H1 (cell line): ENCODE results near the gene CHSY1. TPM values are rescaled to one million over a fixed set of nuclear protein-coding genes. Genes with fewer than 3 reads are reported as not detected.

ENCODE experiments used
- CTCF ChIA-PET: fragments of 300-600 bp; sonication (Branson Sonifier 250); formaldehyde crosslinking; loops from one replicate; lab custom pipeline; 2021; ENCODE audit not compliant: partially characterized antibody; lab: Charles Lee
- POLR2A ChIA-PET: fragments of 300-600 bp; sonication (Branson Sonifier 250); formaldehyde crosslinking; loops from one replicate; lab custom pipeline; 2021; ENCODE audit warnings: inconsistent platforms; ENCODE audit not compliant: partially characterized antibody; lab: Charles Lee
- DNase-seq, 2 experiments: peaks; one replicate each; pipeline versions ENCODE4 v3.0.0 to v3.0.0-alpha.2; 2010 to 2022; ENCODE audit warnings: low spot score in 2 of 2, low read depth in 1 of 2, mixed read lengths in 1 of 2
- FAIRE-seq: peaks from 2 replicates; lab custom pipeline; 2011; peaks lifted over from hg19 to GRCh38; lab: Jason Lieb, UNC
- H2AFZ ChIP-seq: 2 replicates; pipeline ENCODE4 v1.8.1; 2012; ENCODE audit warnings: low read length, inconsistent platforms
- H2AK5ac ChIP-seq: 2 replicates; pipeline ENCODE4 v1.6.1; 2013; ENCODE audit warnings: low read depth, low read length
- H2BK120ac ChIP-seq: replicated peaks from 2 replicates; pipeline ENCODE3; 2013; ENCODE audit warnings: low read depth, low read length, inconsistent platforms
- H2BK12ac ChIP-seq: 2 replicates; pipeline ENCODE4 v1.6.1; 2013; ENCODE audit warnings: low read depth, low read length
- H2BK15ac ChIP-seq: 2 replicates; pipeline ENCODE4 v1.6.1; 2013; ENCODE audit warnings: low read length
- H2BK20ac ChIP-seq: 2 replicates; pipeline ENCODE4 v1.6.1; 2013; ENCODE audit warnings: low read length
- H2BK5ac ChIP-seq: 2 replicates; pipeline ENCODE4 v1.6.1; 2013; ENCODE audit warnings: low read depth, low read length
- H3K14ac ChIP-seq: 2 replicates; pipeline ENCODE4 v1.6.1; 2013; ENCODE audit warnings: inconsistent platforms; ENCODE audit not compliant: insufficient read length
- H3K18ac ChIP-seq: 2 replicates; pipeline ENCODE4 v1.6.1; 2013; ENCODE audit warnings: low read length; ENCODE audit errors: extremely low read depth
- H3K23ac ChIP-seq: 2 replicates; pipeline ENCODE4 v1.6.1; 2013; ENCODE audit warnings: inconsistent platforms; ENCODE audit not compliant: insufficient read length
- H3K23me2 ChIP-seq: 2 replicates; pipeline ENCODE4 v1.6.1; 2013; ENCODE audit warnings: low read depth, low read length
- H3K27ac ChIP-seq: 2 replicates; pipeline ENCODE4 v1.6.1; 2011; ENCODE audit warnings: low read depth, low read length, inconsistent platforms
- H3K27me3 ChIP-seq, 4 experiments: replicated peaks in 1 of 4; 1 replicate in 1 of 4; 2 replicates in 3 of 4; pipeline versions ENCODE4 v1.6.1 to v1.8.1; 2011 to 2013; ENCODE audit warnings: low read length in 3 of 4, mild to moderate bottlenecking in 3 of 4, inconsistent platforms in 2 of 4, mixed read lengths in 2 of 4, moderate library complexity in 1 of 4; ENCODE audit not compliant: control insufficient read depth in 3 of 4, insufficient read depth in 3 of 4; ENCODE audit errors: extremely low read depth in 1 of 4
- H3K36me3 ChIP-seq, 4 experiments: 2 replicates each; pipeline versions ENCODE4 v1.6.1 to v1.8.1; 2011 to 2013; ENCODE audit warnings: mild to moderate bottlenecking in 4 of 4, low read length in 3 of 4, moderate library complexity in 2 of 4, control low read depth in 1 of 4, inconsistent platforms in 1 of 4; ENCODE audit not compliant: insufficient read depth in 4 of 4, control insufficient read depth in 2 of 4
- H3K4ac ChIP-seq: replicated peaks from 2 replicates; pipeline ENCODE3; 2013; ENCODE audit warnings: low read length, low read depth, mixed read lengths, inconsistent platforms; ENCODE audit not compliant: insufficient read length
- H3K4me1 ChIP-seq, 4 experiments: replicated peaks in 1 of 4; 1 replicate in 1 of 4; 2 replicates in 3 of 4; pipeline versions ENCODE4 v1.6.1 to v1.8.1; 2011 to 2013; ENCODE audit warnings: low read length in 3 of 4, inconsistent platforms in 2 of 4, mixed read lengths in 1 of 4; ENCODE audit not compliant: insufficient read depth in 4 of 4, control insufficient read depth in 3 of 4
- H3K4me2 ChIP-seq, 2 experiments: 2 replicates each; pipeline versions ENCODE4 v1.6.1 to v1.8.1; 2011 to 2013; ENCODE audit warnings: low read depth in 2 of 2, low read length in 2 of 2, control low read depth in 1 of 2, inconsistent platforms in 1 of 2, mild to moderate bottlenecking in 1 of 2; ENCODE audit not compliant: insufficient read depth in 1 of 2
- H3K4me3 ChIP-seq, 4 experiments: fragments of 200-600, 300-600 bp in 1 of 4; sonication (generic), shearing (Covaris generic), sonication (Bioruptor Twin) in 1 of 4; 2 replicates each; pipeline versions ENCODE4 v1.5.1 to v1.8.1; 2011 to 2016; ENCODE audit warnings: low read length in 4 of 4, low read depth in 3 of 4, control low read depth in 2 of 4, inconsistent platforms in 2 of 4, mild to moderate bottlenecking in 2 of 4, mixed read lengths in 1 of 4, moderate library complexity in 1 of 4; ENCODE audit not compliant: insufficient read depth in 2 of 4; ENCODE audit errors: extremely low read depth in 1 of 4
- H3K56ac ChIP-seq: replicated peaks from 2 replicates; pipeline ENCODE3; 2013; ENCODE audit warnings: low read depth, mild to moderate bottlenecking, mixed read lengths, low read length, inconsistent platforms; ENCODE audit not compliant: insufficient read length
- H3K79me1 ChIP-seq: 2 replicates; pipeline ENCODE4 v1.6.1; 2013; ENCODE audit warnings: low read depth, low read length, control low read depth
- H3K79me2 ChIP-seq, 2 experiments: 2 replicates each; pipeline versions ENCODE4 v1.6.1 to v1.8.1; 2012 to 2013; ENCODE audit warnings: low read length in 2 of 2, mild to moderate bottlenecking in 2 of 2, inconsistent platforms in 1 of 2; ENCODE audit not compliant: insufficient read depth in 2 of 2, control insufficient read depth in 1 of 2
- H3K9ac ChIP-seq, 4 experiments: replicated peaks in 1 of 4; 1 replicate in 1 of 4; 2 replicates in 3 of 4; pipeline versions ENCODE4 v1.6.1 to v1.8.1; 2011 to 2013; ENCODE audit warnings: low read depth in 3 of 4, low read length in 3 of 4, control low read depth in 2 of 4, mild to moderate bottlenecking in 2 of 4, moderate library complexity in 2 of 4, inconsistent platforms in 1 of 4; ENCODE audit errors: extremely low read depth in 1 of 4
- H3K9me3 ChIP-seq, 2 experiments: 2 replicates each; pipeline versions ENCODE4 v1.6.1 to v1.8.1; 2012 to 2013; ENCODE audit warnings: mild to moderate bottlenecking in 2 of 2, moderate library complexity in 2 of 2, control low read depth in 1 of 2, inconsistent platforms in 1 of 2, low read depth in 1 of 2, low read length in 1 of 2, mixed read lengths in 1 of 2; ENCODE audit not compliant: insufficient read depth in 2 of 2
- H4K20me1 ChIP-seq, 2 experiments: replicated peaks in 1 of 2; 2 replicates each; pipeline versions ENCODE3 to v1.8.1; 2011 to 2013; ENCODE audit warnings: inconsistent platforms in 2 of 2, low read length in 2 of 2, mild to moderate bottlenecking in 1 of 2; ENCODE audit not compliant: insufficient read depth in 2 of 2, control insufficient read depth in 1 of 2
- H4K5ac ChIP-seq: 2 replicates; pipeline ENCODE4 v1.6.1; 2013; ENCODE audit warnings: low read length, low read depth, mixed read lengths, inconsistent platforms; ENCODE audit not compliant: insufficient read length
- H4K8ac ChIP-seq: 2 replicates; pipeline ENCODE4 v1.8.0; 2013; ENCODE audit warnings: mild to moderate bottlenecking, moderate library complexity, low read length, inconsistent platforms; ENCODE audit not compliant: insufficient read depth; ENCODE audit errors: extremely low read depth
- H4K91ac ChIP-seq: replicated peaks from 2 replicates; pipeline ENCODE3; 2013; ENCODE audit warnings: low read length, mixed read lengths, inconsistent platforms; ENCODE audit not compliant: insufficient read length
- BRCA1 ChIP-seq: IDR thresholded peaks from 2 replicates; pipeline ENCODE4 v1.6.1; 2012; ENCODE audit warnings: low read depth, low read length, improper control_type of control experiment
- CBX5 ChIP-seq: fragments of 300-800, 300-1000 bp; sonication (generic); IDR thresholded peaks from 2 replicates; pipeline ENCODE4 v1.7.1; 2016; ENCODE audit warnings: antibody characterized with exemption, low read length, low read depth
- CHD1 ChIP-seq: IDR thresholded peaks from 2 replicates; pipeline ENCODE4 v1.6.1; 2012; ENCODE audit warnings: low read depth, low read length, improper control_type of control experiment
- CTBP2 ChIP-seq: IDR thresholded peaks from 2 replicates; pipeline ENCODE4 v1.7.0; 2011; ENCODE audit warnings: borderline replicate concordance, mild to moderate bottlenecking, moderate library complexity, mixed read lengths, low read length; ENCODE audit not compliant: insufficient read depth, insufficient read length
- FOSL1 ChIP-seq: IDR thresholded peaks from 2 replicates; pipeline ENCODE4 v1.6.1; 2011; ENCODE audit warnings: mild to moderate bottlenecking, low read depth, low read length, moderate library complexity; ENCODE audit not compliant: insufficient read depth
- GTF2F1 ChIP-seq: IDR thresholded peaks from 2 replicates; pipeline ENCODE4 v1.6.1; 2012; ENCODE audit warnings: low read depth, low read length, improper control_type of control experiment, borderline replicate concordance
- HDAC6 ChIP-seq: IDR thresholded peaks from one replicate; pipeline ENCODE4 v1.7.1; 2012; ENCODE audit warnings: low read depth, mild to moderate bottlenecking, inconsistent platforms, low read length, moderate library complexity
- KDM5A ChIP-seq: fragments of 200-600 bp; IDR thresholded peaks from 2 replicates; pipeline ENCODE4 v1.7.1; 2012; ENCODE audit warnings: mild to moderate bottlenecking, low read length, inconsistent platforms, mixed read lengths
- NRF1 ChIP-seq: IDR thresholded peaks from 2 replicates; pipeline ENCODE4 v1.6.1; 2011; ENCODE audit warnings: mild to moderate bottlenecking, low read depth, low read length, improper control_type of control experiment
- POU5F1 ChIP-seq: IDR thresholded peaks from 2 replicates; pipeline ENCODE4 v1.6.1; 2011; ENCODE audit warnings: low read depth, mild to moderate bottlenecking, low read length, moderate library complexity
- SIN3A ChIP-seq, 2 experiments: IDR thresholded peaks in 1 of 2; conservative IDR thresholded peaks in 1 of 2; 2 replicates each; pipeline ENCODE4 v1.6.1; 2011 to 2012; ENCODE audit warnings: low read length in 2 of 2, improper control_type of control experiment in 1 of 2, low read depth in 1 of 2, mild to moderate bottlenecking in 1 of 2
- SP2 ChIP-seq: IDR thresholded peaks from 2 replicates; pipeline ENCODE4 v1.6.1; 2012; ENCODE audit warnings: mild to moderate bottlenecking, low read length, inconsistent platforms
- TAF1 ChIP-seq: IDR thresholded peaks from 2 replicates; pipeline ENCODE4 v1.6.1; 2011; ENCODE audit warnings: mild to moderate bottlenecking, low read depth, low read length
- ZNF274 ChIP-seq: IDR thresholded peaks from 2 replicates; pipeline ENCODE4 v1.7.0; 2012; ENCODE audit warnings: low read length, borderline replicate concordance; ENCODE audit errors: extremely low read depth
- WGBS, 2 experiments: shearing (Covaris generic) in 1 of 2; methylation state at CpG; one replicate each; pipeline versions ENCODE4 v1.1.6 to v1.1.7; 2013 to 2015; ENCODE audit warnings: low lambda C conversion rate in 2 of 2, mixed read lengths in 2 of 2, inconsistent platforms in 1 of 2, low coverage in 1 of 2, missing lambda C conversion rate in 1 of 2; ENCODE audit not compliant: insufficient replicate concordance in 2 of 2, insufficient coverage in 1 of 2, insufficient read length in 1 of 2; ENCODE audit errors: extremely low coverage in 1 of 2, missing lambda C conversion rate in 1 of 2; 5-methylcytosine and 5-hydroxymethylcytosine counted together
- polyA plus RNA-seq, 7 experiments: library from polyadenylated mRNA; depleted of rRNA in 3 of 7; stranded (reverse) in 5 of 7; unstranded in 2 of 7; fragments of >200 nt in 5 of 7; fragments of 200-250 nt in 2 of 7; gene quantifications; 1 replicate in 5 of 7; 2 replicates in 1 of 7; 4 replicates in 1 of 7; pipeline versions ENCODE4 v1.2.1 to v1.2.3, GENCODE V29; 2011 to 2013; ENCODE audit warnings: missing spikeins in 2 of 7, mixed read lengths in 2 of 7
- total RNA-seq: library from RNA; stranded (reverse); fragmentation: NEBNext Ultra II Directional; extraction: Animal tissue kit (Norgen Biotek cat#: 25700); gene quantifications from 2 replicates; pipeline ENCODE4 v1.2.1, GENCODE V29; 2021

CHSY1 gene
- total and polyA plus RNA-seq, 2 of the 8 experiments (the other 6 are each of a cell fraction or from before 2014, with no cell fraction given) = 24.9 to 60.7 TPM

DNA sequence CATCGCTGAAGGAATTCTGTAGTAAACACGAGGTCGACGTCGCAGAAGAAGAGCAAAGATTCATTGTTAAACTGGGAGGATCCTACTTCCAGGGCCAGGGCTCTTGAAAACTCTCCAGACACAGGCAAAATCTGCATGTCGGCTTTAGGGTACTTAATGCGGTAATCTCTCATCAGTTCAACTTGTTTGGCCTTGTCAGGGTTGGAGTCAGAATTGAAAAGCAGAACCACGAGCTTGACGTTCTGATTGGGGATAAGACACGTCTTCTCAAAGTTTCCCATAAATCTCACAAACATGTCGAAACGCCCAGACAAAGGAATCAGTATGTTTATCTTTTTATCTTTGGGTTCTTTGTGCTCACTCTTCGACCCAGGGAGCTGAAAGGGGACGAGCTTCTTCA, 74.0 kb downstream of the CHSY1 start:
- Histone ChIP-seq H2BK120ac (no peak overlapping the region), H3K36me3 (peaks cover 0 to 15% (median 10%) of the 10 kb centered on the region in 4 experiments; a peak in 4 of 8 replicates), H3K23me2 (no peaks in the 10 kb centered on the region), H3K23ac (no peak overlapping the region), H3K27ac (no peak overlapping the region), H3K4me1 (peaks cover 0 to 15% (median 7%) of the 10 kb centered on the region in 4 experiments; a peak in 5 of 7 replicates), H2AFZ (no peak overlapping the region), H4K91ac (no peak overlapping the region), H3K4me2 (no peak overlapping the region), H3K9ac (no peak overlapping the region), H3K4me3 (no peak overlapping the region), H3K79me1 (peaks cover 12% of the 10 kb centered on the region), H3K18ac (no peak overlapping the region), H2BK5ac (no peak overlapping the region), H3K4ac (no peak overlapping the region), H2BK15ac (no peak overlapping the region), H3K27me3 (no peaks in the 10 kb centered on the region), H3K14ac (no peak overlapping the region), H3K56ac (no peak overlapping the region), H2BK12ac (no peak overlapping the region), H2BK20ac (no peak overlapping the region), H4K20me1 (peaks cover 4 to 9% of the 10 kb centered on the region in 2 experiments), H2AK5ac (no peak overlapping the region), H3K79me2 (peaks cover 0 to 50% of the 10 kb centered on the region in 2 experiments; a peak in 3 of 4 replicates), H4K5ac (no peak overlapping the region), H3K9me3 (no peaks in the 10 kb centered on the region), H4K8ac (no peak overlapping the region)
- CTCF ChIA-PET = interaction anchor here (0.8 to 1.7 kb wide), 5 partner anchors 9 to 110 kb away, joined by 3 to 5 read pairs (median 3); no protein-coding TSS in a partner anchor
- no peak for FAIRE-seq
- POLR2A ChIA-PET = interaction anchor here (0.8 kb wide), 1 partner anchor 11 kb away, joined by 3 read pairs; no protein-coding TSS in a partner anchor
- no peak for DNase-seq
- WGBS, 2 experiments = 89% methylated on average over 14 of the region's 14 CpGs; no CpG with 5 or more reads in 1 of the 2 experiments
- TF ChIP-seq CTBP2 (no peak), BRCA1 (no peak), POU5F1 (no peak), CBX5 (no peak), HDAC6 (no peak), NRF1 (no peak), ZNF274 (no peak), KDM5A (no peak), SIN3A (conservative IDR thresholded peaks at IDR 0.05 in 1 of 2, IDR thresholded peaks at IDR 0.05 in 1 of 2; ENCODE audit: low read depth in 1 of 2, low read length in 2 of 2) (no peak), SP2 (no peak), FOSL1 (no peak), CHD1 (no peak), TAF1 (no peak), GTF2F1 (no peak)
